NCI-H2171 (cell line): ENCODE results near the gene GET3.
A peak's percentile ranks its signal among the peaks of the same experiment; 100 is the strongest.

ENCODE experiments used
- DNase-seq: peaks from one replicate; lab custom pipeline; 2025; lab: John Stamatoyannopoulos, UW

GET3 gene

GRCh38 chr19:12752056-12752781 lies 14.9 kb downstream of the GET3 start:
- no peak for DNase-seq

GRCh38 chr19:12754465-12755196 lies 17.3 kb downstream of the GET3 start:
- no peak for DNase-seq

DNA sequence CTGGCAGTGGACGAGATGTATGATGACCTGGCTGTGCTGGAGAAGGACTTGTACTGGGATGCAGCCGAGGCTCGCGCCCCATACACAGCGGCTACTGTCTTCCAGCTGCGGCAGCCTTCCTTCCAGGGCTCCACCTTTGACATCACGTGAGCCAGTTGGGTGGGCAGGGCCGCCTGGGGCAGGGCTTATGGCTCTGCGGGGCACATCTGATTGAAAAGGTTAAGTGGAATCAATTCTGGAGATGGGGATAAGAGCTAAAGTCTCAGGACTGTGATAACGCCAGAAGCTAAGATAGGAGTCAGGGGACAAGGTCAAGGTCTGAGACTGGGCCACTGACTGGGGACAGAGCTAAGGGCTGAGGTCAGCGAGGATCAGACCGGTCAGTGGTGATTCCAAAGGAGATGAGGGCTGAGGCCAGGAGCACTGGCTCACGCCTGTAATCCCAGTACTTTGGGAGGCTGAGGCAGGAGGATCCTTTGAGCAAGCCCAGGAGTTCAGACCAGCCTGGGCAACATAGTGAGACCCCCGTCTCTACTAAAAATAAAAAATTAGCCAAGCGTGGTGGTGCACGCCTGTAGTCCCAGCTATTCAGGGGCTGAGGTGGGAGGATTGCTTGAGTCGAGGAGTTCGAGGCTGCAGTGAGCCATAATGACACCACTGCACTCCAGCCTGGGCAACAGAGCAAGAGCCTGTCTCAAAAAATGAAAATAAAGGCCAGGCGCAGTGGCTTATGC lies 19.0 kb downstream of the GET3 start:
- DNase-seq, result no peak

- peak; percentile 36 for DNase-seq
Observed at GRCh38 chr19:12757544-12758274, 20.4 kb downstream of the GET3 start.

DNA sequence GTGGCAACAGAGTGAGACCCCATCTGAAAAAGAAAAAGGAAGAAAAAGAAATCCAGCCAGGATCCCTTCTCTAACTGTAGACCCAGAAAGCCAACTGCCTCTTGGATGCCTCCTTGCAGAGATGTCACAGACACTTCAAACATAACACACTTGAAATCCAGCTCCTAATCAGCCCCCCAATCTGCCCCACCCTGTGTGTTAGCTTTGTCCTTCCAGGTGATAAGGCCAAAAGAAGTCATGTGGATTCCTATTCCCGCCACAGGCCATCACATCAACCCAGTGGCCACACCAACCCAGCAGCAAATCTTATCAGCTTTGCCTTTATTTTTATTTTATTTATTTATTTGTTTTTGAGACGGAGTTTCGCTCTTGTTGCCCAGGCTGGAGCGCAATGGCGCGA lies 22.4 kb downstream of the GET3 start:
- DNase-seq, result no peak

GRCh38 chr19:12763100-12763499 lies 25.8 kb downstream of the GET3 start:
- DNase-seq, result no peak

DNA sequence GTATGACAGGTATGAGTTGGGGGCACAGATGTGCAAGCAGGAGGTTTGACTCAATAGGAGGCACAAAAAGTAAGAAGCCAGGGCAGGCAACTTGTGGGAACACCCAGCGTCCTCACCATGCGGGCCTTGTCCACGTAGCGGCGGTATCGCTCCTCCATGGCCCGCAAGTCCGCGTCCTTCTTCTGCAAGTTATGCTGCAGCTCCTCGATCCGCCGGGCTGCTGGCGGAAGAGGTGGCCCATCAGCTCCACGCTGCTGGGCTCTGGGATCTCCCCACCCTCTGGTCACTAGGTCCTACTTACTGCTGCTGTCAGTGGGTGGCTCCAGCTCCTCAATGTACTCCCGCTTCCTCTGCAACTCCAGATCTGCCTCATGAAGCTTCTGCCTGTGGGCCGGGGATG lies 27.4 kb downstream of the GET3 start:
- DNase-seq, result no peak

DNA sequence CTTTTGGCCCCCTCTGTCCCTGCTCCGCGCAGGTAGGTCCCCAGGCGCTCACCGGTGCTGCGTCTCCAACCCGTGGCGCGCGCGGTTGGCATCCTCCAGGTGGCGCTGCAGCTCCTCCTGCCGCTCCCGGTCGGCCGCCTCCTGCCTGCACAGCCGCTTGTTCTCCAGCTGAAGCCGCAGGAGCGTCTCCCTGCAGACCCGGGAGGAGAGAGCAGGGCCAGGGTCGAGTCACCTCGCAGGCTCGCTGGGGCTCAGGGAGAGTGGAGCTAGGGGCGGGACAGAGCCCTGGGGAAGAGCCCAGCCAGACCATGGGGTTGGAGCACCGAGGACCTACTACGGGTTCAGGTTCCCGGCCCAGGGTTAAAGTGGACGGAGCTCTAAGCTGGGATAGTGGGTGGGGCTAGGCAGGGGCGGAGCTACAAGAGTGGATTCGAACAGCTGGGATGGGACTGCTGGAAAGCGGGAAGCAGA lies 28.8 kb downstream of the GET3 start:
- DNase-seq, result no peak

DNA sequence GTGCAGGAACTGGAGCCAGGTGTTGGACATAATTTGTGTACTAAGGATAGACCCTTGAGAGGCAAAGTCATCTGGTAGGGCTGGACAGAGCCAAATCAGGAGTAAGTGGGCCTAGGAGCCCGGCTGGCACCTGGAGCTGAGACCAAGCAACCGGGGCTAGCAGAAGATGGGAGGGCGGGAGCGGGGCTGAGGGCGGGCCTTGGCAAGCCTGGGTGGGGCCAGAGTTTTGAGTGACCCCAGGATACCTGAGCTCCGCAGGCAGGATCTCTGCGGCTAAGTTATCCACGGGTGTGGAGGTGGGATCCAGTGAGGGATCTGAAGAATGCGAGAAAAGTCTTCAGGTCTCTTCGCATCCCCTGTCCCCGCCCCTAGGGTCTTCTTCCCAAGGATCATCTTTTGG lies 29.9 kb downstream of the GET3 start:
- no peak for DNase-seq

GRCh38 chr19:12767666-12768065 lies 30.4 kb downstream of the GET3 start:
- no peak for DNase-seq

DNA sequence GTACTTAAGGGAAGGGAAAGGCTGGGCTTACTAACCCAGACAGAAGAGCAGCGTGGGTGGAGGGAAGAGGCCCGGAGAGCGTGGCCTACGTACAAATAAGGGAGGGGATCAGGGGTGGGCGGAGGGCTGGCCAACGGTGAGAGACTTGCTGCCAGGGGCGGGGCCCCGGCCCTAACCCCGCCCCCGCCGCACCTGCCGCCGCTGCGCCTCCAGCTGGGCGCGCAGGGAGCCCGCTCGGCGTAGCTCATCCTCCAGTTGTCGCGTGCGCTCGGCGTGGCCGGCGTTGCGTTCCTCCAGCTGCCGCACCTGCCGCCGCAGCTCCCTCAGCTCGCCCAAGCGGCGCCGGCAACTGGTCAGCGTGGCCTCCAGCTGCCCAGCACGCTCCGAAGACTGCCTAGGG lies 32.4 kb downstream of the GET3 start:
- no peak for DNase-seq

GRCh38 chr19:12770922-12771321 lies 33.6 kb downstream of the GET3 start:
- DNase-seq, result no peak

GRCh38 chr19:12772323-12772722 lies 35.0 kb downstream of the GET3 start:
- DNase-seq, result no peak

- DNase-seq, result no peak
Observed at GRCh38 chr19:12773571-12773970, 36.3 kb downstream of the GET3 start.

GRCh38 chr19:12774588-12775555 lies 37.6 kb downstream of the GET3 start, which contains the start of gene HOOK2:
HOOK2 (minus strand) TSS chr19:12775552; CDS start chr19:12775449, 103 bp downstream.
- peak; percentile 74 for DNase-seq

GRCh38 chr19:12777217-12778016 lies 40.1 kb downstream of the GET3 start:
- peak; percentile 70 for DNase-seq

DNA sequence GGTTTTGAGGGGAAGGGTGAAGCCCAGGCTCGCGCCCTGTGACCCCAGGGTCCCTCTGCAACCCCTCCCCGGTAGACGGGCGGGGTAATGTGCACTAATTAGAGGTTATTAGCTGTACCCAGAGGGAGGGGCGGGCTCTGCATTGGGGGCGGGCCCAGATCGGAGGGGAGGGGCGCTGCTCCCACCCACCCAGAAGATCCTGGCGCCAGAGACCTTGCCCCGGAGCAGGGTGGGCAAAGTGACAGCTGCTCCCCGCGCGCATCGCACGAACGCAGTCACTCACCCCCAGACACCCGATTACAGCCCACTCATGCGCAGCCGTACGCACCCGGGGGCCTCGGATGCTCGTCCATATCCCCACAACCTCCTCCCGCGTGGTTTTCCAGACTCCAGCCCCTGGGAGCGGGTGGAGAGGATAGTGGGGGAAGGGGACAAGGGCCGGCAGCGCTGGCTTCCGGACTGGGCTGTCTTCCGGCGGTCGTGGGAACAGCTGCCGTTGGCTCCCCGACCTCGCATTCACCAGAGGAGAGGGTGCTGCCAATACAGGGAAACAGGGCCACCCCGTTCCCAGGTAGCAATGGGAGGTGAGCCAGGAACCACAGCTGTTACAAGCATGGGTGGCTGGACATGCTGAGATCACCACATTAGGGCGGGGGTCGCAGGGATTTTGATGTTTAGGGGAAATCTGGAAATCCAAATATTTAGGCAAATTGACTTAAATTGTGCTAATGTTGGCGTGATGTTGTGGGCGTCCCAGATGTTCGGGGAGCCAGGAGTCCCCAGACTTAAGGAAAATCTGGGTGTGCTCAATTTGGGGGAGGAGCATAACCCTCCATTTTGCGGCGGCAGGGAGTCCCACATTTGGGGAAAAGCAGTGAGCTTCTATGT lies 41.0 kb downstream of the GET3 start:
- peak; percentile 82 for DNase-seq

DNA sequence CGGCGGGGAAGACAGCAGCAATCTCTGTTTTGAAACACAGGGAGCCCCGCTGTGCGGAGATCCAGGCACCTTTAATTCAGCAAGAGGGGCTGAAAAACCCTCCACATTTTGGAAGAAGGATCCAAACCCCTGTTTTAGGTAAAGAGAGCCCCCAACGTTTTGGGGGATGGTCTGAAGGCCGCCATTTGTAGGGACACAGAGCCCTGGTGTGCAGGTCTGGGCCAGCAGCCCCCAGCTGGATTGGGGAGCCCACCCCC lies 41.5 kb downstream of the GET3 start:
- no peak for DNase-seq
